Stomach (tissue), 9 donors: Measurements from ENCODE around the gene GPI. TPM values are rescaled to one million over a fixed set of nuclear protein-coding genes. Genes with fewer than 3 reads are reported as not detected.

Source experiments
- DNase-seq, 2 donors: peaks; one replicate each; pipeline versions ENCODE4 v3.0.0 to v3.0.0-alpha.2; 2013 to 2019
- H3K27ac ChIP-seq, 5 donors: fragments of 200-600 bp in 4 of 5; sonication (generic) in 4 of 5; one replicate each; pipeline ENCODE4 v1.5.1; 2013 to 2019; ENCODE audit warnings: mild to moderate bottlenecking in 1 of 5, moderate library complexity in 1 of 5
- H3K27me3 ChIP-seq, 3 donors: fragments of 200-600 bp; sonication (generic); one replicate each; pipeline ENCODE4 v1.5.1; 2017 to 2019; ENCODE audit warnings: mixed run types in 1 of 3
- H3K36me3 ChIP-seq, 4 donors: fragments of 200-600 bp; sonication (generic); 1 replicate in 3 of 4; 2 replicates in 1 of 4; pipeline ENCODE4 v1.5.1; 2016 to 2019
- H3K4me1 ChIP-seq, 4 donors: fragments of 200-600 bp; sonication (generic); one replicate each; pipeline ENCODE4 v1.5.1; 2016 to 2019
- H3K4me3 ChIP-seq, 4 donors: fragments of 200-600 bp; sonication (generic) in 3 of 4; one replicate each; pipeline ENCODE4 v1.5.1; 2016 to 2019; ENCODE audit warnings: mild to moderate bottlenecking in 1 of 4
- H3K9me3 ChIP-seq, 4 donors: fragments of 200-600 bp; sonication (generic); one replicate each; pipeline ENCODE4 v1.5.1; 2016 to 2019
- EP300 ChIP-seq: sonication (generic); formaldehyde crosslinking; IDR thresholded peaks from one replicate; pipeline ENCODE4 v1.6.1; 2017; ENCODE audit warnings: antibody characterized with exemption
- POLR2A ChIP-seq, 4 donors: fragments of 450-650 bp; IDR thresholded peaks; one replicate each; pipeline ENCODE4 v1.6.1; 2016; ENCODE audit warnings: antibody characterized with exemption in 4 of 4, control low read depth in 2 of 4, mild to moderate bottlenecking in 1 of 4, moderate library complexity in 1 of 4
- POLR2AphosphoS5 ChIP-seq, 3 donors: sonication (generic); formaldehyde crosslinking; IDR thresholded peaks; one replicate each; pipeline ENCODE4 v1.6.1; 2016; ENCODE audit warnings: antibody characterized with exemption in 3 of 3
- WGBS, 5 donors: extraction: QIAGEN DNeasy Blood & Tissue Kit in 3 of 5; methylation state at CpG; one replicate each; pipeline versions ENCODE4 v1.1.5 to v1.1.7; 2013 to 2018; 5-methylcytosine and 5-hydroxymethylcytosine counted together
- intact Hi-C: fragments of 100-400 bp; cut with DNase I; formaldehyde crosslinking; loops from one replicate; pipeline ENCODE4 v1.15.1; 2023; ENCODE audit warnings: low total_unique reads
- polyA plus RNA-seq, 3 donors: library from polyadenylated mRNA; stranded (reverse); fragments of 200-250 nt; gene quantifications; one replicate each; pipeline ENCODE4 v1.2.3, GENCODE V29; 2013
- total RNA-seq, 5 donors: library from RNA; depleted of rRNA; stranded (reverse); fragments of >200 nt; gene quantifications; one replicate each; pipeline versions ENCODE4 v1.1.0 to v1.2.3, GENCODE V29; 2014 to 2016
- TF ChIP-seq, protein P1 (sequence below), 7 experiments: fragments of 450-650 bp in 4 of 7; fragments of 200-600 bp in 3 of 7; sonication (generic) in 3 of 7; IDR thresholded peaks; one replicate each; pipeline ENCODE4 v1.5.1; 2016 to 2019; ENCODE audit warnings: antibody characterized with exemption in 7 of 7, control low read depth in 2 of 7, mild to moderate bottlenecking in 1 of 7
- donor health status: healthy with polysubstance abuse.
- donor health status: Bipolar disorder and iron deficiency.
- donor health status: healthy.

GPI gene
- total and polyA plus RNA-seq, 8 donors: 66.1 to 306 (median 98.3) TPM

DNA sequence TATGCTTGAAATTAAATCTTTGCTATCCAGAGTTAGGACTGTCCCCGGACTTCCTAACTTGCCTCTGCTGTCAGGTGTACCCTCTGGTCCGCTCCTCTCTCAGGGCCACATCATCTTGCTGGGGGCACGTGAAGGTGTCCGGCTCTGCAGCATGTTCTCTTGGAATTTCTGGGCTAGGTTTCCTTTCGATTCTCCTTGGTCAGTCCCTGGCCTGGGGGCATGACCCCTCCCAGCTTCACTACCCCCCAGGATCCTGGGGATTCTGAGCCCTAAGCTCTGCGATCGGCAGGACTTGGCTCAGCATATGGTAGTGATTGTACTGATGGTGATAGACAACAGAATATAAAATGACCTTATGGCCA lies 5.1 kb upstream of the GPI start:
- Histone ChIP-seq H3K9me3 (no peaks in the 10 kb centered on the region), H3K4me1 (peaks cover 18 to 25% (median 22%) of the 10 kb centered on the region in 4 donors), H3K4me3 (peak overlapping the region; percentile 38 to 51 (median 42)), H3K27ac (peak overlapping the region; percentile 82 to 92 (median 89)), H3K27me3 (no peaks in the 10 kb centered on the region), H3K36me3 (peaks cover 0 to 10% (median 8%) of the 10 kb centered on the region in 4 donors)
- TF ChIP-seq POLR2AphosphoS5 (IDR thresholded peaks at IDR 0.05): no peak
- TF ChIP-seq, protein P1, sequence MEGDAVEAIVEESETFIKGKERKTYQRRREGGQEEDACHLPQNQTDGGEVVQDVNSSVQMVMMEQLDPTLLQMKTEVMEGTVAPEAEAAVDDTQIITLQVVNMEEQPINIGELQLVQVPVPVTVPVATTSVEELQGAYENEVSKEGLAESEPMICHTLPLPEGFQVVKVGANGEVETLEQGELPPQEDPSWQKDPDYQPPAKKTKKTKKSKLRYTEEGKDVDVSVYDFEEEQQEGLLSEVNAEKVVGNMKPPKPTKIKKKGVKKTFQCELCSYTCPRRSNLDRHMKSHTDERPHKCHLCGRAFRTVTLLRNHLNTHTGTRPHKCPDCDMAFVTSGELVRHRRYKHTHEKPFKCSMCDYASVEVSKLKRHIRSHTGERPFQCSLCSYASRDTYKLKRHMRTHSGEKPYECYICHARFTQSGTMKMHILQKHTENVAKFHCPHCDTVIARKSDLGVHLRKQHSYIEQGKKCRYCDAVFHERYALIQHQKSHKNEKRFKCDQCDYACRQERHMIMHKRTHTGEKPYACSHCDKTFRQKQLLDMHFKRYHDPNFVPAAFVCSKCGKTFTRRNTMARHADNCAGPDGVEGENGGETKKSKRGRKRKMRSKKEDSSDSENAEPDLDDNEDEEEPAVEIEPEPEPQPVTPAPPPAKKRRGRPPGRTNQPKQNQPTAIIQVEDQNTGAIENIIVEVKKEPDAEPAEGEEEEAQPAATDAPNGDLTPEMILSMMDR (IDR thresholded peaks at IDR 0.05): no peak
- no peak for TF ChIP-seq EP300
- 64 to 80% (median 77%) methylated on average over 7 of the region's 7 CpGs for WGBS, 5 donors
- intact Hi-C loops: no loop called here
- peak in 1 of 2 donors; percentile 13 for DNase-seq

DNA sequence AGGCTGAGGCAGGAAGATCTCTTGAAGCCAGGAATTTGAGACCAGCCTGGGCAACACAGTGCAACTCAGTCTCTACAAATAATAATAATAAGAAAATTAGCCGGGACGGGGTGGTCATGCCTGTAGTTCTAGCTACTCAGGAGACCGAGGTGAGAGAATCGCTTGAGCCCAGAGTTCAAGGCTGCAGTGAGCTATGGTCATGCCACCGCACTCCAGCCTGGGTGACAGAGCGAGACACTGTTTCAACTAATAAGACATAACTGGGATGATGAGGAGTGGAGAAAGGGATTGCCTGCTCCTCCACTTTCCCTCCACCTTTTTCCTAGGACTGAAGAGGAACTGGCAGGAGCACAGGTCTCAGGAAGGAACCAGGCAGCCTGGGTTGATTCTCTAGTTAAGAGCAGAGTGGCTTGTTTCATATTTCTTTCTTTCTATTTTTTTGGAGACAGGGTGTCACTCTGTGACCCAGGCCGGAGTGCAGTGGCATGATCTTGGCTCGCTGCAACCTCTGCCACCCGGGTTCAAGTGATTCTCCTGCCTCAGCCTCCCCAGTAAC lies 4.6 kb upstream of the GPI start:
- TF ChIP-seq POLR2AphosphoS5 (IDR thresholded peaks at IDR 0.05) (no peak), EP300 (no peak), POLR2A (IDR thresholded peaks at IDR 0.05) (no peak)
- TF ChIP-seq, protein P1 (IDR thresholded peaks at IDR 0.05): no peak
- Histone ChIP-seq H3K4me1 (peaks cover 18 to 26% (median 24%) of the 10 kb centered on the region in 4 donors), H3K27ac (peak overlapping the region in 4 of 5 donors; percentile 82 to 90 (median 88)), H3K27me3 (no peaks in the 10 kb centered on the region), H3K36me3 (peaks cover 0 to 5% (median 3%) of the 10 kb centered on the region in 4 donors), H3K4me3 (no peak overlapping the region), H3K9me3 (no peaks in the 10 kb centered on the region)
- DNase-seq: no peak
- intact Hi-C loops: no loop called here
- 95 to 98% (median 96%) methylated on average over 9 of the region's 9 CpGs for WGBS, 5 donors

DNA sequence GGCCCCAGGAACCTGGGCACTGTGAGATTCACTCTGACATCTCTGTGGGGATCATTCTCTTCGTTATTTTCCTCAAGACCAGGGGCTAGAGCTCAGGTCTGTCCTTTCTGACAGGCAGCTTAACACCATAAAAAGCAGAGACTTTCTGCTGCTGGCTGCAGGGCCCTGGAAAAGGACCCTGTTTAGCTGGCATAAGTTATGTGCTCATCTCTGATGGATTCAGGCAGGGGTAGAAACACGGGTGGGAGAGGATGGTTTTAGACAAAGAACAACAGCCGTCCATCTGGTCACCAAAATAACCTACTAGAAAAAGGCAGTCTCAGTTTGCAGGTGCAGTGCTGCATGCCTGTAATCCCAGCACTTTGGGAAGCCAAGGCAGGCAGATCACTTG lies 2.3 kb upstream of the GPI start:
- no peak overlapping the region for H3K27ac ChIP-seq
- no peak overlapping the region for H3K4me3 ChIP-seq
- intact Hi-C loops: no loop called here
- H3K9me3 ChIP-seq: no peaks in the 10 kb centered on the region
- peaks cover 32 to 48% (median 46%) of the 10 kb centered on the region in 4 donors for H3K4me1 ChIP-seq
- no peaks in the 10 kb centered on the region for H3K27me3 ChIP-seq
- peaks cover 0 to 13% (median 10%) of the 10 kb centered on the region in 4 donors for H3K36me3 ChIP-seq
- TF ChIP-seq, protein P1 (IDR thresholded peaks at IDR 0.05): no peak
- no peak for TF ChIP-seq EP300
- TF ChIP-seq POLR2AphosphoS5 (IDR thresholded peaks at IDR 0.05): no peak
- TF ChIP-seq POLR2A (IDR thresholded peaks at IDR 0.05): no peak
- WGBS, 5 donors: 69 to 82% (median 73%) methylated on average over 3 of the region's 3 CpGs
- DNase-seq: no peak

DNA sequence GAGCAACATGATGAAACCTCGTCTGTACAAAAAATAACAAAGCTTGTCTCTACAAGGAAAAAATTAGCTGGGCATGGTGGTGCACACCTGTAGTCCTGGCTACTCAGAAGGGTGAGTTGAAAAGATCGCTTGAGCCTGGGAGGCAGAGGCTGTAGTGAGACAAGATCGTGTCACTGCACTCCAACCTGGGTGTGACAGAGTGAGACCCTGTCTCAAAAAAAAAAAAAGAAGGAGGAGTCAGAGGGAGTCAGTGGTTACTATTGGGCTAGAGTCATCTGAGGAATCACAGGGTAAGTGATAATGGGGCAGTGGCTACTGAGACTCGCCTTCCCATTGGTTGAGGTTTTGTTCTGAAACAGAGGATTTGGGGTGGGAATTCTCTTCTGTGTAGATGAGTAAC lies 1.9 kb upstream of the GPI start:
- WGBS, 5 donors: 76 to 88% (median 80%) methylated on average over 4 of the region's 4 CpGs
- TF ChIP-seq POLR2AphosphoS5 (IDR thresholded peaks at IDR 0.05) (no peak), POLR2A (IDR thresholded peaks at IDR 0.05) (no peak), EP300 (no peak)
- TF ChIP-seq, protein P1 (IDR thresholded peaks at IDR 0.05): no peak
- Histone ChIP-seq H3K27ac (no peak overlapping the region), H3K4me1 (peaks cover 32 to 50% (median 49%) of the 10 kb centered on the region in 4 donors), H3K9me3 (no peaks in the 10 kb centered on the region), H3K27me3 (no peaks in the 10 kb centered on the region), H3K4me3 (no peak overlapping the region), H3K36me3 (peaks cover 0 to 17% (median 14%) of the 10 kb centered on the region in 4 donors)
- no peak for DNase-seq
- intact Hi-C loops: no loop called here
